Measurements from ENCODE around the gene TMEM9. TPM values are rescaled to one million over a fixed set of nuclear protein-coding genes. Genes with fewer than 3 reads are reported as not detected.
A peak's percentile ranks its signal among the peaks of the same experiment; 100 is the strongest.

Gene TMEM9
- total and polyA plus RNA-seq, 2 experiments from 2014 or later: 99.4 to 104 TPM

GRCh38 chr1:201169971-201170532 is 15.8 kb upstream of the TMEM9 start:
- DNase-seq (ENCODE audit: low spot score): no peak
- Histone ChIP-seq H3K9me3 (ENCODE audit: low read depth) (no peaks in the 10 kb centered on the region), H2AFZ (no peak overlapping the region), H3K27ac (peak overlapping the region; percentile 60), H3K27me3 (no peaks in the 10 kb centered on the region), H3K4me3 (no peak overlapping the region), H3K36me3 (replicated peaks; ENCODE audit: insufficient read depth, low read depth) (no peaks in the 10 kb centered on the region), H3K79me2 (no peaks in the 10 kb centered on the region), H3K4me2 (peak overlapping the region; percentile 80), H3K4me1 (ENCODE audit: insufficient read depth) (peaks cover 21% of the 10 kb centered on the region), H4K20me1 (ENCODE audit: insufficient read depth, poor library complexity, severe bottlenecking) (no peaks in the 10 kb centered on the region), H3K9me2 (replicated peaks; ENCODE audit: insufficient read depth) (no peaks in the 10 kb centered on the region)
- no peak for TF ChIP-seq CTCF (IDR thresholded peaks at IDR 0.05; ENCODE audit: poor library complexity)
- TF ChIP-seq EZH2 (IDR thresholded peaks at IDR 0.05; ENCODE audit: borderline replicate concordance): no peak
- TF ChIP-seq EZH2phosphoT487 (IDR thresholded peaks at IDR 0.05; ENCODE audit: low read depth, severe bottlenecking, unreplicated experiment): no peak
- WGBS (ENCODE audit: low lambda C conversion rate, missing lambda C conversion rate): 82% methylated on average over 2 of the region's 2 CpGs

GRCh38 chr1:201169203-201169602 is 14.9 kb upstream of the TMEM9 start:
- Histone ChIP-seq H3K4me3 (no peak overlapping the region), H3K9me3 (ENCODE audit: low read depth) (no peaks in the 10 kb centered on the region), H3K36me3 (replicated peaks; ENCODE audit: insufficient read depth, low read depth) (no peaks in the 10 kb centered on the region), H2AFZ (no peak overlapping the region), H3K4me1 (ENCODE audit: insufficient read depth) (peaks cover 21% of the 10 kb centered on the region), H3K27ac (no peak overlapping the region), H3K9me2 (replicated peaks; ENCODE audit: insufficient read depth) (no peaks in the 10 kb centered on the region), H3K79me2 (no peaks in the 10 kb centered on the region), H4K20me1 (ENCODE audit: insufficient read depth, poor library complexity, severe bottlenecking) (no peaks in the 10 kb centered on the region), H3K27me3 (no peaks in the 10 kb centered on the region), H3K4me2 (no peak overlapping the region)
- no peak for TF ChIP-seq CTCF (IDR thresholded peaks at IDR 0.05; ENCODE audit: poor library complexity)
- TF ChIP-seq EZH2 (IDR thresholded peaks at IDR 0.05; ENCODE audit: borderline replicate concordance): no peak
- no peak for TF ChIP-seq EZH2phosphoT487 (IDR thresholded peaks at IDR 0.05; ENCODE audit: low read depth, severe bottlenecking, unreplicated experiment)
- 85% methylated on average over 3 of the region's 3 CpGs for WGBS (ENCODE audit: low lambda C conversion rate, missing lambda C conversion rate)
- DNase-seq (ENCODE audit: low spot score): no peak

- WGBS (ENCODE audit: low lambda C conversion rate, missing lambda C conversion rate): 71% methylated on average over 13 of the region's 13 CpGs
- DNase-seq (ENCODE audit: low spot score): no peak
- H3K27me3 ChIP-seq: no peaks in the 10 kb centered on the region
- no peak overlapping the region for H3K4me2 ChIP-seq
- H3K4me3 ChIP-seq: no peak overlapping the region
- no peaks in the 10 kb centered on the region for H4K20me1 ChIP-seq (ENCODE audit: insufficient read depth, poor library complexity, severe bottlenecking)
- TF ChIP-seq EZH2 (IDR thresholded peaks at IDR 0.05; ENCODE audit: borderline replicate concordance): no peak
- TF ChIP-seq CTCF (IDR thresholded peaks at IDR 0.05; ENCODE audit: poor library complexity): no peak
- no peak for TF ChIP-seq EZH2phosphoT487 (IDR thresholded peaks at IDR 0.05; ENCODE audit: low read depth, severe bottlenecking, unreplicated experiment)
- no peaks in the 10 kb centered on the region for H3K9me3 ChIP-seq (ENCODE audit: low read depth)
- no peak overlapping the region for H2AFZ ChIP-seq
- no peak overlapping the region for H3K27ac ChIP-seq
- no peaks in the 10 kb centered on the region for H3K79me2 ChIP-seq
- H3K4me1 ChIP-seq (ENCODE audit: insufficient read depth): peaks cover 15% of the 10 kb centered on the region
- H3K9me2 ChIP-seq (replicated peaks; ENCODE audit: insufficient read depth): no peaks in the 10 kb centered on the region
- no peaks in the 10 kb centered on the region for H3K36me3 ChIP-seq (replicated peaks; ENCODE audit: insufficient read depth, low read depth)
These were observed 13.0 kb upstream of the TMEM9 start for GRCh38 chr1:201167041-201167991.
